Measurements from ENCODE around the gene GCK.

The GCK gene

DNA sequence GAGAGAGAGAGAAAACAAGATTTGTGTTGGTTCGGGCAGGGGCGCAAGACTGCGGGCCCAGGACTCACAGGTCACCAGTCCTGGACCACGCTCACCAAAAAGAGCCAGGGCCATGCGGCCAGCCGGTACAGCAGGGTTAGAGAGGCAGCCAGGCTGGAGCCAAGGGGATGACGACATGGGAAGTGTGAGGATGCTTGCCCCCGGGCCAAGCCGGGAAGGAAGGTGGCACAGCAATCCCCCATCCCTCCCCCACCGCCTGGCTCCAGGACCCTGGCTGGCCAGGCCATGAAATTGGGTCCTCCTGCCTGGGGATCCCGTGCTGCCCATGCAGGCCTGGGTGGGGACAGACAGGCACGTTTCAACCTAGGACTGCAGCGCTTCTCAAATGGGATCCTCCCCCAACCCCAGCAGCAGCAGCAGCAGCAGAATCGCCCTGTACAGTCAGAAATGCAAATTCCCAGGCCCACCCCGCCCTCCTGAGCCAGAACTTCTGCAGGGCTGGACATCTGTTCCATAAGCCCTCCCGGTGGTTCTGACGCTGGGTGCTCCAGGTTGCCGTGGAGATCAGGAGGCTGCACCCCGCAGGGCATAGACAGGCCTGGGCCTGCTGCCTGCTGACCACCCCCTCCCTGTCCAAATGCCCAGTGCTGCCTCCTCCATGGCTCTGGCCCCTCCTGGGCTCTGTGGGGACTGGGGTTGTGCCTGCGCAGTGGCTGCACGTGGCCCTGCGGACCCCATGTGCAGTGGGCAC, 46.5 kb upstream of the GCK start:
- H3K18ac ChIP-seq (ENCODE audit: low read length): no peak overlapping the region
- no peak overlapping the region for H4K91ac ChIP-seq (ENCODE audit: low read depth, low read length)
- no peak overlapping the region for H2BK12ac ChIP-seq (ENCODE audit: low read length)
- H4K12ac ChIP-seq (ENCODE audit: low read depth, low read length): no peak overlapping the region
- no peaks in the 10 kb centered on the region for H3K27me3 ChIP-seq (ENCODE audit: insufficient read depth, low read length)
- H3K9ac ChIP-seq (ENCODE audit: low read length): no peak overlapping the region
- no peaks in the 10 kb centered on the region for H3K79me1 ChIP-seq (ENCODE audit: low read length)
- H4K8ac ChIP-seq (ENCODE audit: low read depth, low read length): no peak overlapping the region
- H3K27ac ChIP-seq (ENCODE audit: low read depth, low read length): no peak overlapping the region
- no peak overlapping the region for H3K4ac ChIP-seq (ENCODE audit: low read depth, low read length)
- H3K36me3 ChIP-seq (ENCODE audit: control insufficient read depth in 1 of 2, insufficient read depth in 2 of 2, low read length in 2 of 2): no peaks in the 10 kb centered on the region
- no peak overlapping the region for H3K4me2 ChIP-seq (ENCODE audit: low read length)
- H3K79me2 ChIP-seq (ENCODE audit: control insufficient read depth, insufficient read depth, low read length, poor library complexity): no peaks in the 10 kb centered on the region
- no peak overlapping the region for H2BK120ac ChIP-seq (ENCODE audit: insufficient read depth, low read length, poor library complexity)
- no CpG with 5 or more reads among the region's 22 CpGs for WGBS (ENCODE audit: extremely low coverage, insufficient coverage, insufficient read length)
- H2BK5ac ChIP-seq (ENCODE audit: low read depth, low read length, poor library complexity): no peak overlapping the region
- H2AK5ac ChIP-seq (ENCODE audit: low read length): no peak overlapping the region
- no peak for DNase-seq
- no peak overlapping the region for H3K4me3 ChIP-seq (ENCODE audit: low read depth, low read length)
- H3K14ac ChIP-seq (ENCODE audit: low read length): no peak overlapping the region
- no peak overlapping the region for H3K23ac ChIP-seq (ENCODE audit: low read length)
- no peaks in the 10 kb centered on the region for H3K9me3 ChIP-seq (ENCODE audit: insufficient read depth, low read depth, low read length)
- no peak overlapping the region for H2AFZ ChIP-seq (ENCODE audit: insufficient read depth, low read length, poor library complexity)
- no peaks in the 10 kb centered on the region for H3K4me1 ChIP-seq (ENCODE audit: control insufficient read depth in 1 of 2, insufficient read depth in 2 of 2, low read length in 2 of 2)

DNA sequence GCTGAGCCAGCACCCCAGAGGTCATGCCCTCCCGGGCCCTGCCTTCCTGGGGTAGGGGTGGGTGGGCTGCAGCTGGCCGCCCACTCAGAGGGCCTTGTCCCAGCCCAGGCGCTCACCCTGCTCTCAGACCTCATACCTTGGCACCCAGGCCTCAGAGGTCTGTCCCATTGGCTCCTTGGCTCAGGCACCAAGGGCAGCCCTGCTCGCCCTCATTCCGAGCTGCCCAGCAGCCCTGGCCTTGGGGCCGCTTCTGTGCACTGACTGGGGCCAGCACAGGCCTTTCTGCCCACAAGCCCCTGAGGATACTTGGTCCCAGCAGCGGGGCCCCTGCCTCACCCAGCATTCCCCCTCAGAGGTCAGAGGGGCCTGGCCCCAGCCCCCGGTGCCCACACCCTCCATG, 45.8 kb upstream of the GCK start:
- no peaks in the 10 kb centered on the region for H3K79me1 ChIP-seq (ENCODE audit: low read length)
- no peaks in the 10 kb centered on the region for H3K27me3 ChIP-seq (ENCODE audit: insufficient read depth, low read length)
- no peak overlapping the region for H3K9ac ChIP-seq (ENCODE audit: low read length)
- no peaks in the 10 kb centered on the region for H3K79me2 ChIP-seq (ENCODE audit: control insufficient read depth, insufficient read depth, low read length, poor library complexity)
- H3K18ac ChIP-seq (ENCODE audit: low read length): no peak overlapping the region
- no peak overlapping the region for H2AK5ac ChIP-seq (ENCODE audit: low read length)
- no CpG with 5 or more reads among the region's 8 CpGs for WGBS (ENCODE audit: extremely low coverage, insufficient coverage, insufficient read length)
- H3K27ac ChIP-seq (ENCODE audit: low read depth, low read length): no peak overlapping the region
- no peak overlapping the region for H3K4me3 ChIP-seq (ENCODE audit: low read depth, low read length)
- no peak overlapping the region for H2BK5ac ChIP-seq (ENCODE audit: low read depth, low read length, poor library complexity)
- no peak overlapping the region for H3K23ac ChIP-seq (ENCODE audit: low read length)
- H3K9me3 ChIP-seq (ENCODE audit: insufficient read depth, low read depth, low read length): no peaks in the 10 kb centered on the region
- no peak overlapping the region for H4K8ac ChIP-seq (ENCODE audit: low read depth, low read length)
- H3K4me2 ChIP-seq (ENCODE audit: low read length): no peak overlapping the region
- no peak overlapping the region for H4K12ac ChIP-seq (ENCODE audit: low read depth, low read length)
- H3K36me3 ChIP-seq (ENCODE audit: control insufficient read depth in 1 of 2, insufficient read depth in 2 of 2, low read length in 2 of 2): no peaks in the 10 kb centered on the region
- H2AFZ ChIP-seq (ENCODE audit: insufficient read depth, low read length, poor library complexity): no peak overlapping the region
- no peak overlapping the region for H2BK120ac ChIP-seq (ENCODE audit: insufficient read depth, low read length, poor library complexity)
- H3K14ac ChIP-seq (ENCODE audit: low read length): no peak overlapping the region
- no peak overlapping the region for H2BK12ac ChIP-seq (ENCODE audit: low read length)
- no peaks in the 10 kb centered on the region for H3K4me1 ChIP-seq (ENCODE audit: control insufficient read depth in 1 of 2, insufficient read depth in 2 of 2, low read length in 2 of 2)
- no peak overlapping the region for H3K4ac ChIP-seq (ENCODE audit: low read depth, low read length)
- no peak for DNase-seq
- H4K91ac ChIP-seq (ENCODE audit: low read depth, low read length): no peak overlapping the region

DNA sequence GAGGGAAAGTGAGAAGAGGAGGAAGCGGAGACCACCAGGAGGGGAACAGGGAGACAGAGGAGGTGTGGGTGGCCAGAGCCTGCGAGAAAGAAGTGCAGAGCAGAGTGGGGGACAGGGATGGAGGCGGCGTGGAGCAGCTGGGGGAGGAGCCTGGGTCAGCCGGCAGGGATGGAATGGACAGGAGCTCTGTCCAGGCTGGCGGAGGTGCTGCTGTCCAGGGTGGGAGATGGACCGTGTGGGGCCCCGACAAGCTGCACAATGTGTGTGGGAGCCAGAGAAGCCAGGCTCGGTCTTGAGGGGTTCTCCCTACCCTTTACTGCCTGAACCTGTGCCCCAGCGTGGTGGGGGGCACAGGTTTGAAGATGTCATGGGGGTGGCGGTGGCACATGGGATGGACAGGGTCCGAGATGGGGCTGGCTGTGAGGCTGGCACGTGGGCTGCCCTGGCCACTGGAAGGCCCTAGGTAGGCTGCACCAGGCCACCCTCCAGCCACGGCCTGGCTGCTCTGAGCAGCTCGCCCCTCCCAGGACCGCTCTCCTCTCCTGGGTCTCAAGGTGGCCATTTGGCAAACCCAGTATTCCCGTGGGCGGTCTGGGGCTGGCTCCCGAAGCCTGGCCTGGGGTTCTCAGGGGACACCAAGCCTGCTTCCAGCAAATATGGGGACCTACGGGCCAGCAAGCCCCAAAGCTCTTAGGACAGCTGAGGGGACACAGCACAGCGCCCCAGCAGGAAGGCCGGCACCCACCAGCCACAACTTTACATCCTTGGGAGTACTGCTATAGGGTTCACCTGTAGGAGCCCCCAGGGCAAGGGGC, 43.9 kb upstream of the GCK start:
- Histone ChIP-seq H3K14ac (ENCODE audit: low read length) (no peak overlapping the region), H2BK5ac (ENCODE audit: low read depth, low read length, poor library complexity) (no peak overlapping the region), H3K79me1 (ENCODE audit: low read length) (no peaks in the 10 kb centered on the region), H2BK120ac (ENCODE audit: insufficient read depth, low read length, poor library complexity) (no peak overlapping the region), H3K4me2 (ENCODE audit: low read length) (no peak overlapping the region), H2AK5ac (ENCODE audit: low read length) (no peak overlapping the region), H3K79me2 (ENCODE audit: control insufficient read depth, insufficient read depth, low read length, poor library complexity) (no peaks in the 10 kb centered on the region), H4K12ac (ENCODE audit: low read depth, low read length) (no peak overlapping the region), H4K8ac (ENCODE audit: low read depth, low read length) (no peak overlapping the region), H3K23ac (ENCODE audit: low read length) (no peak overlapping the region), H3K27ac (ENCODE audit: low read depth, low read length) (no peak overlapping the region), H3K4ac (ENCODE audit: low read depth, low read length) (no peak overlapping the region), H3K4me1 (ENCODE audit: control insufficient read depth in 1 of 2, insufficient read depth in 2 of 2, low read length in 2 of 2) (no peaks in the 10 kb centered on the region), H2BK12ac (ENCODE audit: low read length) (no peak overlapping the region), H3K4me3 (ENCODE audit: low read depth, low read length) (no peak overlapping the region), H2AFZ (ENCODE audit: insufficient read depth, low read length, poor library complexity) (no peak overlapping the region), H3K9ac (ENCODE audit: low read length) (no peak overlapping the region), H3K18ac (ENCODE audit: low read length) (no peak overlapping the region), H4K91ac (ENCODE audit: low read depth, low read length) (no peak overlapping the region), H3K9me3 (ENCODE audit: insufficient read depth, low read depth, low read length) (no peaks in the 10 kb centered on the region), H3K36me3 (ENCODE audit: control insufficient read depth in 1 of 2, insufficient read depth in 2 of 2, low read length in 2 of 2) (no peaks in the 10 kb centered on the region), H3K27me3 (ENCODE audit: insufficient read depth, low read length) (no peaks in the 10 kb centered on the region)
- WGBS (ENCODE audit: extremely low coverage, insufficient coverage, insufficient read length): no CpG with 5 or more reads among the region's 22 CpGs
- DNase-seq: no peak

DNA sequence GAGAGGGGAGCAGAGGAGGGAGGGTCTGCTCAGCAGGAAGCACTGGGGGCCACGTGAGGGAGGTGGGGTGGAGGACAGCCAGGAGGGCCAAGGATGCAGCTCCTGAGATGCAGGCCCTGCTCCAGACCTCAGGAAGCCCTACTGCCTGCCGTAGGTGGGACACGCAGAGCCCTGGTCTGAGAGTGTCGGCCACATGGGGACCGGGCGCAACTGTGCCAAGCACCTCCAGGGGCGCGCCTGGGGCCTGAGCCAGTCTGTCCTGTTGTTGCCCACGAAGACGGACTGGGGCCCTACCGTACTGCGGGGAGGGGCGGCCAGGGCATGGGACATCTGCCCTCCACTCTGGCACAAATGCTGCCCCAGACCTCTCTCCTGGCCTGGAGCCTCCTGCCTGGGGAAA, 43.2 kb upstream of the GCK start:
- Histone ChIP-seq H2BK5ac (ENCODE audit: low read depth, low read length, poor library complexity) (no peak overlapping the region), H3K4me3 (ENCODE audit: low read depth, low read length) (no peak overlapping the region), H3K18ac (ENCODE audit: low read length) (no peak overlapping the region), H3K4ac (ENCODE audit: low read depth, low read length) (no peak overlapping the region), H3K4me1 (ENCODE audit: control insufficient read depth in 1 of 2, insufficient read depth in 2 of 2, low read length in 2 of 2) (no peaks in the 10 kb centered on the region), H2AK5ac (ENCODE audit: low read length) (no peak overlapping the region), H2BK120ac (ENCODE audit: insufficient read depth, low read length, poor library complexity) (no peak overlapping the region), H3K23ac (ENCODE audit: low read length) (no peak overlapping the region), H3K27me3 (ENCODE audit: insufficient read depth, low read length) (no peaks in the 10 kb centered on the region), H2AFZ (ENCODE audit: insufficient read depth, low read length, poor library complexity) (no peak overlapping the region), H3K9me3 (ENCODE audit: insufficient read depth, low read depth, low read length) (no peaks in the 10 kb centered on the region), H3K14ac (ENCODE audit: low read length) (no peak overlapping the region), H3K36me3 (ENCODE audit: control insufficient read depth in 1 of 2, insufficient read depth in 2 of 2, low read length in 2 of 2) (no peaks in the 10 kb centered on the region), H4K91ac (ENCODE audit: low read depth, low read length) (no peak overlapping the region), H4K12ac (ENCODE audit: low read depth, low read length) (no peak overlapping the region), H3K79me2 (ENCODE audit: control insufficient read depth, insufficient read depth, low read length, poor library complexity) (no peaks in the 10 kb centered on the region), H3K79me1 (ENCODE audit: low read length) (no peaks in the 10 kb centered on the region), H3K9ac (ENCODE audit: low read length) (no peak overlapping the region), H2BK12ac (ENCODE audit: low read length) (no peak overlapping the region), H3K4me2 (ENCODE audit: low read length) (no peak overlapping the region), H4K8ac (ENCODE audit: low read depth, low read length) (no peak overlapping the region), H3K27ac (ENCODE audit: low read depth, low read length) (no peak overlapping the region)
- no peak for DNase-seq
- no CpG with 5 or more reads among the region's 13 CpGs for WGBS (ENCODE audit: extremely low coverage, insufficient coverage, insufficient read length)

Data from trophoblast cell (in vitro differentiated cells and primary cell).